GM12874 (cell line): ENCODE results near the gene SBNO1.

ENCODE experiments used
- TF ChIP-seq, protein P1 (sequence below): IDR thresholded peaks from 2 replicates; pipeline ENCODE4 v1.5.1; 2011; ENCODE audit warnings: low read depth, mild to moderate bottlenecking, control low read depth, low read length, moderate library complexity; ENCODE audit not compliant: insufficient read depth

Gene SBNO1

DNA sequence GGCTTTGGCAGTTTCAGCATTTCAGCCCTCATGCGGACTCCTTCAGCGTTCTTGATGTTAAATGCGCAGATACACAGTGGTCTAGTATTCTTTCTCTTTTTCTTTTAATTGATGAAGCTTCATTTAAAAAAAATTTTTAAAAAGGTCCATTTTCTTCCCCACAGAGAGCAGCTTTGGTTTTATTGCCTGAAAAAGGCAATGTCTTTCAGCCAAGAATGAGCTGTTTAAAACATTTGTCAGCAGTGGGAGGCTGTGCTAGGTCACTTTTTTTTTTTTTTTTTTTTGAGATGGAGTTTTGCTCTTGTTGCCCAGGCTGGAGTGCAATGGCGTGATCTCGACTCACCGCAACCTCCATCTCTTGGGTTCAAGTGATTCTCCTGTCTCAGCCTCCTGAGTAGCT is 32.8 kb upstream of the SBNO1 start:
- TF ChIP-seq, protein P1, sequence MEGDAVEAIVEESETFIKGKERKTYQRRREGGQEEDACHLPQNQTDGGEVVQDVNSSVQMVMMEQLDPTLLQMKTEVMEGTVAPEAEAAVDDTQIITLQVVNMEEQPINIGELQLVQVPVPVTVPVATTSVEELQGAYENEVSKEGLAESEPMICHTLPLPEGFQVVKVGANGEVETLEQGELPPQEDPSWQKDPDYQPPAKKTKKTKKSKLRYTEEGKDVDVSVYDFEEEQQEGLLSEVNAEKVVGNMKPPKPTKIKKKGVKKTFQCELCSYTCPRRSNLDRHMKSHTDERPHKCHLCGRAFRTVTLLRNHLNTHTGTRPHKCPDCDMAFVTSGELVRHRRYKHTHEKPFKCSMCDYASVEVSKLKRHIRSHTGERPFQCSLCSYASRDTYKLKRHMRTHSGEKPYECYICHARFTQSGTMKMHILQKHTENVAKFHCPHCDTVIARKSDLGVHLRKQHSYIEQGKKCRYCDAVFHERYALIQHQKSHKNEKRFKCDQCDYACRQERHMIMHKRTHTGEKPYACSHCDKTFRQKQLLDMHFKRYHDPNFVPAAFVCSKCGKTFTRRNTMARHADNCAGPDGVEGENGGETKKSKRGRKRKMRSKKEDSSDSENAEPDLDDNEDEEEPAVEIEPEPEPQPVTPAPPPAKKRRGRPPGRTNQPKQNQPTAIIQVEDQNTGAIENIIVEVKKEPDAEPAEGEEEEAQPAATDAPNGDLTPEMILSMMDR = no peak

DNA sequence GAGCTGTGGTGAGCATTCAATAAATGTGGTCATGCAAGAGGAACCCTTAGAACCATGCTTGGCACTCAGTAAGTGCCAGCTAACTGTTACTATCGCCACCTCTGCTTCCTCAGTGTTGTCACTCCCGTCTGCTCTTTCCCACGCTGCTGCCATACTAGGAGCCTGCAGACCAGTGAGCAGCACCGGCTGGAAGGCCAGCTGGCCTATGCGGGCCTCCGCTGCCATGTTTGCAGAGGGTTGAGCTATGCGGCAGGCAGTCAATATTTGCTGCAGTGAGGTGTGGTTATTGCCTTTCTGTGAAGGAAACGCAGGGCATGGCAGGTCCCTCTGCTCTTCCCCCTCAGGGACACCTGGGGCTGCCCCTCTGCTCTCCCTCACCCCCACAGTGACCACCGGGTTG is 32.3 kb upstream of the SBNO1 start:
- TF ChIP-seq, protein P1 = no peak

DNA sequence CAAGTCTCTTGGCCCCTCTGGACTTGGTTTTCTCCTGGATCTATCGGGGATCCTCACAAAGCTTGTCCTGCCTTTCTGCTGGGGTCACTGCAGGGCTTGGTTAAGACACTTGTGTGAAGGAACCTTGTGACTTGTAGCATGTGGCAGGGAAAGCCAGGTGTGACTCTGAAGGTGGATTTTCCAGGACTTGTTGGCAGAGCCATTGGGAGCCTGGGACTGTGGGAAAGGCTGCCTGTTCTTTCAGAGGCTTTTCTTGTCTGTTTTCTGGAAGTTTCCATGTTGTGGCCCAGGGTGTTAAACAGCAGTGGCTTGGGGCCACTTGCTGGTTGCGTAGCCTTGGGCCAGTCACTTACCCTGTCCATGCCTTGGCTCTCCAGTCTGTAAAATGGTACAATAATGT is 31.9 kb upstream of the SBNO1 start:
- TF ChIP-seq, protein P1 = no peak

DNA sequence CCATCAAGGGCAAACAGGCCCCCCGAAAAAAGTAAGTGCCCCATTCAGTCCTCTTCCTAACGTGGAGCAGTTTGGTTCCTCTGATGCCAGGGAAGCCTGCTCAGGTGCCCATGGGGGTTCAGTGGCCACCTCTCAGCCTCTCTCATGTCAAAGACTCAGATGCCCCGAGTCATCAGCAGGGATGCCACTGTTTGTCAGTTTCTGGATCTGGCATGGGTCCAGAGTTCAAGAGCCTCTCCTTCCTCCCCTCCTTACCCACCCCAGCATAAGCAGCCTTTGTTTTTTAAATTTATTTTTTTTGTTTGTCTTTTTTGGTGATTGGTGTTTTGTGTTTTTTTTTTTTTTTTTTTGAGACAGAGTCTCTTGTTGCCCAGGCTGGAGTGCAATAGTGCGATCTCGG is 30.6 kb upstream of the SBNO1 start:
- TF ChIP-seq, protein P1 = no peak

DNA sequence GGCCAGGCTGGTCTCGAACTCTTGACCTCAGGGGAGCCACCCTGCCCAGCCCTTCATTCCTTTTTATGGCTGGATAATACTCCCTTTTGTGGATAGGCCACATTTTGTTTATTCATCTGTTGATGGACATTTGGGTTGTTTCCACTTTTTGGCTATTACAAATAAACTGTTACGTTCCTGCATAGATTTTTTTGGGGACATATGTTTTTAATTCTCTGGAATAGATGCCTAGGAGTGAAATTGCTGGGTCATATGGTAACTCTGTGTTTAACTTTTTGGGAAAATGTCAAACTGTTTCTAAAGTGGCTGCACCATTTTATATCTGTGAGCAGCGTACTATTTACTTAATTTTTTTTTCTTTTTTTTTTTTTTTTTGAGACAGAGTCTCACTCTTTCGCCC is 29.1 kb upstream of the SBNO1 start:
- TF ChIP-seq, protein P1 = no peak

DNA sequence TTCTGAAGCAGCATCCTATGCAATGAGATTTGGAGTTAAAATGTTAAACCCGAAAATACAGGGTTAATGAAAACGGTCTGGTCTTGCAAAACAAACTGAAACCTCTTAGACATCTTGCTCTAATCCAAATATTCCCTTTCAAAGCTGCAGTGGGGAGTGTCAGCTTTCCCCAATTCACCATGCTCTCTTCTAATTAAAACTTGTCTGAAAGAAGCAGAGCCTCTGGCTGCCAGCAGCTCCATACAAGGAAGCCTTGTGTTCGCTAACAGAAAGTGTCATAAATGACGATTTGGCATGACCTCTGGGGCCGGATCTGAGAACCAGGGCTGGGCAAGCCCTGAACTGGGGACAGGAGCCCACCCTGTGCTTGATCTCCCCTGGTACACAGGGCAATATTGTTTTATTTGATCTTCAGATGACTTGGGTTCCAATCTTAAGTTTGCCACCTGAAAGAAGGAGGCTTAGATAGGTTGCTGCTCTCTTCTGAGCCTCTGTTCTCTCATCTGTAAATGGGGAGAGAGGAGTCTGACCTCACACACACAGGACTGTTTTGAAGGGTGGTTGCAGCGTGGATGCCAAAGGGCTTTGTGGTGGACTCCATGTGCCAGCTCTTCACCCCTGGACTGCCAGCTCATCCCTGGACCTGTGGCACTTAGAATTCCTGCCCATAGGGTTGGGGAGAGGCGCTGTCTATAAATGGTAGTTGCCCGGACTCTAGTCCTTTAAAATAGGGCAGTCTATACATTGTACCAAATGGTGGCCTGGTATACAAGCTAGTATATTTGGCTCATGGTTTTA is 27.1 kb upstream of the SBNO1 start:
- TF ChIP-seq, protein P1 = no peak

DNA sequence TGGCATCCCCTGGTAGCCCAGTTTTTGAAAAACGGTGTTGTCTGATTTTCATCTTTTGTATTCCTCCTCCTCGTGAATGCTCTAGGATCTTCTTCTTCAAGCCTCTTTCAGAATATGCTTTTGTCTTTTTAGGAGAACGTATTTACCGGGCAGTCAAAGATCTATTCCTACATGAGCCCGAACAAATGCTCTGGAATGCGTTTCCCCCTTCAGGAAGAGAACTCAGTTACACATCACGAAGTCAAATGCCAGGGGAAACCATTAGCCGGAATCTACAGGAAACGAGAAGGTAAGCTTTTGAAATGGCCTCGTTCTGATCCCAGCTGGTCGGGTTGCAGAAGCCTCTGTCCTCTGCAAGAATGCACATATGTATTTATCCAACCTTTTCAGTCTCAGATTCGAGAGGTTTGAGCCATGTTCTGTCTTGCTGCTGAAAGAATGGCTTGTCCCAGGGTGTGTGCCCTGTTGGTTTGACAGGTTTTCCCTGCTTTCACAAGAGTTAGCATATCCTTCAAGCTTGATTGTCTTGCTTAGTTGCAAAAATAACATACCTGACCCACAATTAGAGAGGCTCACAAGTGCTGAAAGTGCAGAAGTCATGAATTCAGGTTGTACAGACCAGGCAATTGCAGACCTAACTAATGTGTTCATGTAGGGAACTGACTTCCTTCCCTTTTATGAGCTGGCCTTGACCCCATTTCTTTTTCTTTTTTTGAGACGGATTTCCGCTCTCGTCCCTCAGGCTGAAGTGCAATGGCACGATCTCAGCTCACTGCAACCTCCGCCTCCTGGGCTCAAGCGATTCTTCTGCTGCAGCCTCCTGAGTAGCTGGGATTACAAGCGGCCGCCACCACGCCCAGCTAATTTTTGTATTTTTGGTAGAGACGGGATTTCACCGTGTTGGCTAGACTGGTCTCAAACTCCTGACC is 26.1 kb upstream of the SBNO1 start:
- TF ChIP-seq, protein P1 = no peak
